Natural killer cell (primary cell): ENCODE data around the gene AGR3. TPM values are rescaled to one million over a fixed set of nuclear protein-coding genes. Genes with fewer than 3 reads are reported as not detected.

Source experiments
- ATAC-seq, 3 donors: fragments of 150-1000 bp in 2 of 3; fragments of 200-7000 bp in 1 of 3; cut with Tn5 transposase; 1 replicate in 1 of 3; 2 replicates in 2 of 3; pipeline ENCODE4 v1.10.0; 2021; ENCODE audit warnings: mild to moderate bottlenecking in 2 of 3, moderate library complexity in 2 of 3
- DNase-seq, 2 donors: peaks; one replicate each; pipeline versions ENCODE4 v3.0.0 to v3.0.0-alpha.2; 2013 to 2021; ENCODE audit warnings: mixed read lengths in 1 of 2
- H3K27ac ChIP-seq: one replicate; pipeline ENCODE4 v1.5.1; 2013; ENCODE audit warnings: mild to moderate bottlenecking, low read length
- H3K27me3 ChIP-seq: one replicate; pipeline ENCODE4 v1.6.1; 2013; ENCODE audit warnings: low read length; ENCODE audit not compliant: control insufficient read depth, insufficient read depth
- H3K36me3 ChIP-seq: one replicate; pipeline ENCODE4 v1.6.1; 2013; ENCODE audit warnings: low read length; ENCODE audit not compliant: control insufficient read depth, insufficient read depth
- H3K4me1 ChIP-seq: one replicate; pipeline ENCODE4 v1.6.1; 2013; ENCODE audit warnings: low read length; ENCODE audit not compliant: control insufficient read depth, insufficient read depth
- H3K4me3 ChIP-seq: one replicate; pipeline ENCODE4 v1.5.1; 2013; ENCODE audit warnings: low read length
- H3K9me3 ChIP-seq: one replicate; pipeline ENCODE4 v1.6.1; 2013; ENCODE audit warnings: low read length; ENCODE audit not compliant: control insufficient read depth, insufficient read depth
- H3K27ac Mint-ChIP-seq, 2 donors: one replicate each; pipeline ENCODE4 v1.8.0; 2022; ENCODE audit warnings: mild to moderate bottlenecking in 2 of 2, mixed read lengths in 2 of 2, moderate library complexity in 1 of 2
- H3K27me3 Mint-ChIP-seq, 2 donors: one replicate each; pipeline ENCODE4 v1.8.0; 2022; ENCODE audit warnings: low read depth in 2 of 2, mixed read lengths in 2 of 2
- H3K36me3 Mint-ChIP-seq: one replicate; pipeline ENCODE4 v1.8.0; 2022; ENCODE audit warnings: mixed read lengths
- H3K4me1 Mint-ChIP-seq, 2 donors: one replicate each; pipeline ENCODE4 v1.8.0; 2022; ENCODE audit warnings: mixed read lengths in 2 of 2
- H3K4me3 Mint-ChIP-seq: one replicate; pipeline ENCODE4 v1.8.0; 2022; ENCODE audit warnings: mild to moderate bottlenecking, moderate library complexity, mixed read lengths
- H3K9me3 Mint-ChIP-seq, 2 donors: one replicate each; pipeline ENCODE4 v1.8.0; 2022; ENCODE audit warnings: mixed read lengths in 2 of 2
- WGBS: methylation state at CpG from one replicate; pipeline ENCODE4 v1.1.7; 2013; ENCODE audit warnings: missing lambda C conversion rate; ENCODE audit not compliant: insufficient coverage; 5-methylcytosine and 5-hydroxymethylcytosine counted together
- intact Hi-C: fragments of 100-400 bp; cut with micrococcal nuclease; formaldehyde crosslinking; loops from one replicate; pipeline ENCODE4 v1.14.2; 2022
- total RNA-seq, 4 donors: library from RNA; stranded (reverse); fragments of 120-200 nt in 1 of 4; gene quantifications; one replicate each; pipeline versions ENCODE4 v1.2.3 to v1.2.4, GENCODE V29; 2013 to 2022
- TF ChIP-seq, protein P1 (sequence below): fragments of 200-600 bp; IDR thresholded peaks from one replicate; pipeline ENCODE4 v1.8.0; 2022; ENCODE audit warnings: antibody characterized with exemption

The AGR3 gene
- total RNA-seq, 3 donors from 2014 or later (not counting 1 experiment from before 2014, with no cell fraction given), result not detected

GRCh38 chr7:16845746-16846145 lies 36.0 kb downstream of the AGR3 start:
- H3K36me3 Mint-ChIP-seq, result no peaks in the 10 kb centered on the region
- H3K27ac ChIP-seq, result no peak overlapping the region
- intact Hi-C loops, result no loop called here
- H3K4me1 Mint-ChIP-seq, result no peaks in the 10 kb centered on the region
- no peaks in the 10 kb centered on the region for H3K9me3 Mint-ChIP-seq
- H3K27me3 ChIP-seq, result no peaks in the 10 kb centered on the region
- H3K27ac Mint-ChIP-seq, result no peak overlapping the region
- DNase-seq (no peak), ATAC-seq (no peak)
- H3K36me3 ChIP-seq, result no peaks in the 10 kb centered on the region
- no peak overlapping the region for H3K4me3 ChIP-seq
- no peak overlapping the region for H3K4me3 Mint-ChIP-seq
- H3K4me1 ChIP-seq, result no peaks in the 10 kb centered on the region
- TF ChIP-seq, protein P1, sequence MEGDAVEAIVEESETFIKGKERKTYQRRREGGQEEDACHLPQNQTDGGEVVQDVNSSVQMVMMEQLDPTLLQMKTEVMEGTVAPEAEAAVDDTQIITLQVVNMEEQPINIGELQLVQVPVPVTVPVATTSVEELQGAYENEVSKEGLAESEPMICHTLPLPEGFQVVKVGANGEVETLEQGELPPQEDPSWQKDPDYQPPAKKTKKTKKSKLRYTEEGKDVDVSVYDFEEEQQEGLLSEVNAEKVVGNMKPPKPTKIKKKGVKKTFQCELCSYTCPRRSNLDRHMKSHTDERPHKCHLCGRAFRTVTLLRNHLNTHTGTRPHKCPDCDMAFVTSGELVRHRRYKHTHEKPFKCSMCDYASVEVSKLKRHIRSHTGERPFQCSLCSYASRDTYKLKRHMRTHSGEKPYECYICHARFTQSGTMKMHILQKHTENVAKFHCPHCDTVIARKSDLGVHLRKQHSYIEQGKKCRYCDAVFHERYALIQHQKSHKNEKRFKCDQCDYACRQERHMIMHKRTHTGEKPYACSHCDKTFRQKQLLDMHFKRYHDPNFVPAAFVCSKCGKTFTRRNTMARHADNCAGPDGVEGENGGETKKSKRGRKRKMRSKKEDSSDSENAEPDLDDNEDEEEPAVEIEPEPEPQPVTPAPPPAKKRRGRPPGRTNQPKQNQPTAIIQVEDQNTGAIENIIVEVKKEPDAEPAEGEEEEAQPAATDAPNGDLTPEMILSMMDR, result no peak
- H3K9me3 ChIP-seq, result no peaks in the 10 kb centered on the region
- peaks cover 4 to 10% of the 10 kb centered on the region in 2 donors for H3K27me3 Mint-ChIP-seq

GRCh38 chr7:16841681-16842080 lies 40.1 kb downstream of the AGR3 start:
- no peaks in the 10 kb centered on the region for H3K4me1 ChIP-seq
- H3K36me3 ChIP-seq, result no peaks in the 10 kb centered on the region
- H3K4me3 ChIP-seq, result no peak overlapping the region
- no peaks in the 10 kb centered on the region for H3K27me3 ChIP-seq
- no peak for DNase-seq
- TF ChIP-seq, protein P1, result no peak
- H3K9me3 Mint-ChIP-seq, result no peaks in the 10 kb centered on the region
- no peak overlapping the region for H3K4me3 Mint-ChIP-seq
- 87% methylated on average over 3 of the region's 4 CpGs for WGBS
- H3K9me3 ChIP-seq, result no peaks in the 10 kb centered on the region
- no peak overlapping the region for H3K27ac ChIP-seq
- peaks cover 4 to 7% of the 10 kb centered on the region in 2 donors for H3K27me3 Mint-ChIP-seq
- ATAC-seq, result no peak
- H3K27ac Mint-ChIP-seq, result no peak overlapping the region
- intact Hi-C loops, result no loop called here
- H3K36me3 Mint-ChIP-seq, result no peaks in the 10 kb centered on the region
- no peaks in the 10 kb centered on the region for H3K4me1 Mint-ChIP-seq

DNA sequence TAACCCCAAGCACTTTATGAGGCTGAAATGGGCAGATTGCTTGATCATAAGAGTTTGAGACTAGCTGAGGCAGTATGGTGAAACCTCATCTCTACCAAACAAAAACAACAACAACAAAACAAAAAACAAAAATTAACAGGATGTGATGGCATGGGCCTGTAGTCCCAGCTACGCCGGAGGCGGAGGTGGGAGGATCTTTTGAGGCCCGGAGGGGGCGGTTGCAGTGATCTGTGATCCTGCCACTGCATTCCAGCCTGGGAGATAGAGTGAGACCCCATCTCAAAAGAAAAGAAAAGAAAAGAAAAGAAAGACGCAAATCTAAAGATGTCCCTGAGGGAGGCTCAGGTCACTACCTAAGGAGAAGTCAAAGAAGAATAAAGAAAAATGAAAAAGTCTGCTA lies 41.7 kb downstream of the AGR3 start:
- no peak overlapping the region for H3K27ac Mint-ChIP-seq
- peaks cover 0 to 13% of the 10 kb centered on the region in 2 donors for H3K27me3 Mint-ChIP-seq
- ATAC-seq, result no peak
- no peaks in the 10 kb centered on the region for H3K36me3 Mint-ChIP-seq
- Histone ChIP-seq H3K36me3 (no peaks in the 10 kb centered on the region), H3K4me1 (no peaks in the 10 kb centered on the region), H3K4me3 (no peak overlapping the region), H3K27me3 (no peaks in the 10 kb centered on the region), H3K9me3 (no peaks in the 10 kb centered on the region), H3K27ac (no peak overlapping the region)
- no peaks in the 10 kb centered on the region for H3K4me1 Mint-ChIP-seq
- no peak overlapping the region for H3K4me3 Mint-ChIP-seq
- 97% methylated on average over 6 of the region's 6 CpGs for WGBS
- no peak for DNase-seq
- intact Hi-C loops, result no loop called here
- no peaks in the 10 kb centered on the region for H3K9me3 Mint-ChIP-seq
- TF ChIP-seq, protein P1, result no peak

GRCh38 chr7:16839646-16840045 lies 42.1 kb downstream of the AGR3 start:
- Mint-ChIP-seq H3K9me3 (no peaks in the 10 kb centered on the region), H3K27me3 (peaks cover 0 to 17% of the 10 kb centered on the region in 2 donors), H3K4me3 (no peak overlapping the region), H3K4me1 (no peaks in the 10 kb centered on the region), H3K36me3 (no peaks in the 10 kb centered on the region), H3K27ac (no peak overlapping the region)
- Histone ChIP-seq H3K9me3 (no peaks in the 10 kb centered on the region), H3K27ac (no peak overlapping the region), H3K36me3 (no peaks in the 10 kb centered on the region), H3K4me1 (no peaks in the 10 kb centered on the region), H3K4me3 (no peak overlapping the region), H3K27me3 (no peaks in the 10 kb centered on the region)
- intact Hi-C loops, result no loop called here
- DNase-seq (no peak), ATAC-seq (no peak)
- WGBS, result 73% methylated on average over 1 of the region's 2 CpGs
- TF ChIP-seq, protein P1, result no peak
